ENCODE measurements around the gene DEPDC4. TPM values are rescaled to one million over a fixed set of nuclear protein-coding genes. Genes with fewer than 3 reads are reported as not detected.

Gene DEPDC4
- total RNA-seq, 1 experiment from 2014 or later = 3.2 TPM

DNA sequence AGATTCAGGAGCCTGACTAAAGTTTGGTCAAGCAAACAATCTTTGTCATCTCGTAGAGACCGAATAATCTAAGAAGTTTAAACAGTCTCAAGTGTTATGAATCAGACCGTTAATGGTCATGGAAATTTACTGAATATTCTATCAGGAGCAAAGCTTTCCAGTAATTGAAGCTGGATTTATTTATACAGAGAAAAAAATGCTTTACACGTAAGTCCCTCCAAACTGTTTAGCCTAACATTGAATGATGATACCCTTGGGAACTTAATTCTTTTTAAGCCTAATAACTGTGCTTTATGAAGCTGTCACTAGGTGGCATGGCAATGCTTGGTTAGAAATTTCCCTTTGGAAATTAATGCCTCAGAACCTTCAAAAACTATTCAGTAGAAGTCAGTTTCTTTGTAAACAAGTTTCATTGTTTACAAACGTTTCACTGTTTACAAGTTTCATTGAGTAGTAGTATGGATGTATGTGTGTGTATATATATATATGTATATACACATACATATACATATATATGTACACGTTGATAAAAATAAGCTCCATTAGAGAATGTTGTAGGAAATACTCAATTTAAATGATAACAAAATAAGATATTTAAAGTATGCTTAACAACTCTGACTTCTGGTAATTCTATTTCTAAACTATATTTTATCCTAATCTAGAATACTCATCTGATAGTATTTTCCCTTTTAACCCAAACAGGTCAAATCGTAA is 32.1 kb downstream of the DEPDC4 start:
- no peaks in the 10 kb centered on the region for H3K27me3 Mint-ChIP-seq (ENCODE audit: low read depth)
- no peaks in the 10 kb centered on the region for H3K27me3 ChIP-seq (ENCODE audit: insufficient read depth, low read length)

More for the DNA sequence above, 32.1 kb downstream of the DEPDC4 start:
- no peak overlapping the region for H3K4me3 Mint-ChIP-seq
- H3K14ac ChIP-seq (ENCODE audit: insufficient read depth, low read length) = no peak overlapping the region
- H3K56ac ChIP-seq (ENCODE audit: insufficient read length, low read depth, low read length) = no peak overlapping the region
- no peak overlapping the region for H3T11ph ChIP-seq (ENCODE audit: low read length)
- H3K27ac ChIP-seq (ENCODE audit: insufficient read length, low read depth, low read length) = no peak overlapping the region
- no peak overlapping the region for H3K4me2 ChIP-seq (ENCODE audit: insufficient read depth, insufficient read length, low read length)
- H3K9ac ChIP-seq (ENCODE audit: extremely low read depth, insufficient read length, low read length) = no peak overlapping the region
- no peak overlapping the region for H3K23ac ChIP-seq (ENCODE audit: insufficient read length, low read depth, low read length)
- no peaks in the 10 kb centered on the region for H3K79me1 ChIP-seq (ENCODE audit: insufficient read depth, low read depth, low read length, poor library complexity, severe bottlenecking)
- no peak overlapping the region for H3K18ac ChIP-seq (ENCODE audit: insufficient read length, low read depth, low read length)
- no peak overlapping the region for H4K8ac ChIP-seq (replicated peaks; ENCODE audit: insufficient read length, low read depth, low read length)
- no peak overlapping the region for H2AFZ ChIP-seq (ENCODE audit: low read length)
- no peaks in the 10 kb centered on the region for H4K20me1 ChIP-seq (ENCODE audit: control insufficient read depth, insufficient read depth, insufficient read length)
- no peak overlapping the region for H2BK120ac ChIP-seq (ENCODE audit: low read depth, low read length, poor library complexity, severe bottlenecking)
- H3K27ac Mint-ChIP-seq = no peak overlapping the region
- H2BK20ac ChIP-seq (ENCODE audit: low read depth, low read length, poor library complexity, severe bottlenecking) = no peak overlapping the region
- no peak overlapping the region for H2BK12ac ChIP-seq (ENCODE audit: insufficient read length, low read depth, low read length)
- DNase-seq = no peak
- H3K9me3 Mint-ChIP-seq = no peaks in the 10 kb centered on the region
- no peak overlapping the region for H2AK5ac ChIP-seq (ENCODE audit: insufficient read length, low read length)
- H3K4me1 ChIP-seq (ENCODE audit: insufficient read depth, low read length) = no peaks in the 10 kb centered on the region
- WGBS (ENCODE audit: extremely low coverage, insufficient read length, low lambda C conversion rate) = no CpG with 5 or more reads among the region's 7 CpGs
- TF ChIP-seq, protein P1, sequence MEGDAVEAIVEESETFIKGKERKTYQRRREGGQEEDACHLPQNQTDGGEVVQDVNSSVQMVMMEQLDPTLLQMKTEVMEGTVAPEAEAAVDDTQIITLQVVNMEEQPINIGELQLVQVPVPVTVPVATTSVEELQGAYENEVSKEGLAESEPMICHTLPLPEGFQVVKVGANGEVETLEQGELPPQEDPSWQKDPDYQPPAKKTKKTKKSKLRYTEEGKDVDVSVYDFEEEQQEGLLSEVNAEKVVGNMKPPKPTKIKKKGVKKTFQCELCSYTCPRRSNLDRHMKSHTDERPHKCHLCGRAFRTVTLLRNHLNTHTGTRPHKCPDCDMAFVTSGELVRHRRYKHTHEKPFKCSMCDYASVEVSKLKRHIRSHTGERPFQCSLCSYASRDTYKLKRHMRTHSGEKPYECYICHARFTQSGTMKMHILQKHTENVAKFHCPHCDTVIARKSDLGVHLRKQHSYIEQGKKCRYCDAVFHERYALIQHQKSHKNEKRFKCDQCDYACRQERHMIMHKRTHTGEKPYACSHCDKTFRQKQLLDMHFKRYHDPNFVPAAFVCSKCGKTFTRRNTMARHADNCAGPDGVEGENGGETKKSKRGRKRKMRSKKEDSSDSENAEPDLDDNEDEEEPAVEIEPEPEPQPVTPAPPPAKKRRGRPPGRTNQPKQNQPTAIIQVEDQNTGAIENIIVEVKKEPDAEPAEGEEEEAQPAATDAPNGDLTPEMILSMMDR (conservative IDR thresholded peaks at IDR 0.05) = peak; percentile 73
- H2BK15ac ChIP-seq (ENCODE audit: low read depth, low read length) = no peak overlapping the region
- H3K9me3 ChIP-seq (ENCODE audit: control insufficient read depth, low read depth, low read length) = no peaks in the 10 kb centered on the region
- no peak overlapping the region for H4K5ac ChIP-seq (ENCODE audit: insufficient read length, low read depth, low read length)
- H2BK5ac ChIP-seq (ENCODE audit: insufficient read length, low read length) = no peak overlapping the region
- H3K79me2 ChIP-seq (ENCODE audit: insufficient read depth, low read length) = no peaks in the 10 kb centered on the region
- no peak overlapping the region for H3K4ac ChIP-seq (ENCODE audit: low read depth, low read length)
- no peak overlapping the region for H4K91ac ChIP-seq (ENCODE audit: insufficient read length, low read depth, low read length)
- 0 out of 4 replicates have a peak, but pooled peaks cover 0 to 4% of the 10 kb centered on the region in 2 experiments for H3K4me1 Mint-ChIP-seq
- H3K36me3 Mint-ChIP-seq (ENCODE audit: insufficient read depth in 1 of 3, low read depth in 3 of 3) = peaks cover 0 to 11% (median 0%) of the 10 kb centered on the region in 3 experiments; a peak in 2 of 7 replicates
- H3K23me2 ChIP-seq (ENCODE audit: insufficient read length, low read depth, low read length, poor library complexity, severe bottlenecking) = no peaks in the 10 kb centered on the region

All from H9 (cell line).